Activated naive CD4-positive, alpha-beta T cell treated with anti-CD3 and anti-CD28 coated beads for 36 hours (primary cell): ENCODE measurements around the gene PTPRN2. TPM values are rescaled to one million over a fixed set of nuclear protein-coding genes. Genes with fewer than 3 reads are reported as not detected.
"Not testable (repeated sequence)": the region's sequence is repeated elsewhere in the genome, so short reads cannot be mapped to it uniquely, and the experiment has no call there.

Experiments used
- CTCF ChIA-PET: fragments of 350-600 bp; sonication (Branson Sonifier 250); formaldehyde crosslinking; loops from one replicate; lab custom pipeline; 2021; ENCODE audit warnings: antibody characterized with exemption; lab: Charles Lee
- DNase-seq: peaks from one replicate; pipeline ENCODE4 v3.0.0-alpha.2; 2020
- H3K27ac Mint-ChIP-seq: one replicate; pipeline ENCODE4 v1.8.0; 2021; ENCODE audit warnings: mild to moderate bottlenecking, mixed read lengths
- H3K27me3 Mint-ChIP-seq: one replicate; pipeline ENCODE4 v1.8.0; 2021; ENCODE audit warnings: low read depth, mixed read lengths
- H3K36me3 Mint-ChIP-seq: one replicate; pipeline ENCODE4 v1.8.0; 2021; ENCODE audit warnings: low read depth, mixed read lengths
- H3K4me1 Mint-ChIP-seq: one replicate; pipeline ENCODE4 v1.8.0; 2021; ENCODE audit warnings: low read depth, mixed read lengths
- H3K4me3 Mint-ChIP-seq: one replicate; pipeline ENCODE4 v1.8.0; 2021; ENCODE audit warnings: mild to moderate bottlenecking, moderate library complexity, mixed read lengths
- H3K9me3 Mint-ChIP-seq: one replicate; pipeline ENCODE4 v1.8.0; 2021; ENCODE audit warnings: mixed read lengths
- intact Hi-C: fragments of 100-400 bp; cut with micrococcal nuclease; formaldehyde crosslinking; loops from one replicate; pipeline ENCODE4 v1.15.1; 2023
- total RNA-seq, 2 experiments: library from RNA; stranded (reverse); gene quantifications; one replicate each; pipeline ENCODE4 v1.2.3, GENCODE V29; 2021

PTPRN2 gene
- total RNA-seq, 2 experiments from 2014 or later, result 0.54 to 0.62 TPM

DNA sequence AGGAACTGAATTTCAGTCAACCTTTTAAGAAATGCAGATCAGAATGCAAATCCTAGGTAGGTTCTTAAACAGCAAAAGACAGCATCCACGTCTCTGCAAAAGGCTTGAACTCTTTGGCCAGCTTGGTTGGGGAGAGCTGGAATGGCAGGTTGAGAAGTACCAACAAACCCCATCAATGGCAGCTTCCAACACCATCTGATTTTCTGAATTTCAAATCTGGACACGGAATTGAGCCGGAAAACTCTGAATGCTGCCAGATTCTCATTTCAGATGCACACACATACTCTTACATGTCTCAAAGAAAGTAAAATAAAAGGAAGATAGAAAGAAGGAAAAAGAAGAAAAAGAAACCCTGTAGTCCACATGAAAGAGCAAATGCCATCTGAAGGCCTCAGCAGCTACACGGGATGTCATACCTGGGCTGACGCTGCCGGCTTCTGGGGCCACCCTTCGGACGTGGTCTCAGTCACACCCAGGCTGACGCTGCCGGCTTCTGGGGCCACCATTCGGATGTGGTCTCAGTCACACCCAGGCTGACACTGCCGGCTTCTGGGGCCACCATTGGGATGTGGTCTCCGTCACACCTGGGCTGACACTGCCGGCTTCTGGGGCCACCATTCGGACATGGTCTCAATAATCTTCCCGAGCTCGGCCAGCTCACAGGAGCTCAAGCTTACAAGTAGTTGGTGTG, 165.3 kb downstream of the PTPRN2 start:
- intact Hi-C loops, result no loop called here
- Mint-ChIP-seq H3K27me3 (peaks cover 2% of the 10 kb centered on the region), H3K27ac (no peak overlapping the region), H3K4me1 (no peaks in the 10 kb centered on the region), H3K9me3 (peaks cover 13% of the 10 kb centered on the region), H3K36me3 (no peaks in the 10 kb centered on the region), H3K4me3 (no peak overlapping the region)
- CTCF ChIA-PET, result no interaction called here
- no peak for DNase-seq

- no peak overlapping the region for H3K27ac Mint-ChIP-seq
- intact Hi-C loops, result no loop called here
- no peaks in the 10 kb centered on the region for H3K36me3 Mint-ChIP-seq
- H3K4me1 Mint-ChIP-seq, result no peaks in the 10 kb centered on the region
- H3K4me3 Mint-ChIP-seq, result no peak overlapping the region
- no peak for DNase-seq
- peaks cover 2% of the 10 kb centered on the region for H3K27me3 Mint-ChIP-seq
- CTCF ChIA-PET, result no interaction called here
- H3K9me3 Mint-ChIP-seq, result peaks cover 13% of the 10 kb centered on the region
Measured at GRCh38 chr7:158421361-158421760, 166.3 kb downstream of the PTPRN2 start.

DNA sequence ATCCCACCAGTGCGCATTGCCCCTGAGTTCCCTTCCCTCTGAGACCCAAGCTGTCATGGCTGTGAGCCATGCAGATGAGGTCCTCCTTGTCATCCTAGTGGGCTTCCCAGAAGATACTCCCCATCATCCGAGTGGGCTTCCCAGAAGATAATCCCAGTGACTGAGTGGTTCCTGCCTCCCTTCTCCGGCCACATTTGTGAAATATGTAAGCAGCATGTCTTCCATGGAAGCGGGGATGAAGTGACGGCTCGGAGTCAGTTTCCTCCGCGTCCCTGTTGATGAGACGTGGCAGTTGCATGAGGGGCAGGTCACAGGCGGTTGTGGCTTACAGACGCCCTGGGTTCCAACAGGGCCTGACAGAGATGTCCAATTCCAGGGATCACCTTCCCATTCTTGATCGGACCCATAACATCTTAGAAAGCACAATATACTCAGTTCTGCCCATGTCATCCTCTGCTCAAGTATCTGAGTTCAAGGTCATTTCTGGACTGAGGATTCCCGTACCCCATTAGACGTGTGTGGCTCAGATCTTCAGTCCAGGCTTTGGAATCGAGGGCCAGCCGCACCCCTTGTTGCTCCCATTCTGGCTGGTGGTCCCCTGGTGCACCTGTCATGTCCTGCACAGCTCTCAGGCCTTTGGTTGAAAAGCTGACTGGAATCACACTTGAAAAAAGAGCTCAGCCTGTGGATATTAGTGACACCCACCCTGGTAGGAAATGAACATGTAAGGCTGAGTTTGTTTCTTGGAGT, 166.9 kb downstream of the PTPRN2 start:
- no peaks in the 10 kb centered on the region for H3K36me3 Mint-ChIP-seq
- no peak for DNase-seq
- CTCF ChIA-PET, result no interaction called here
- intact Hi-C loops, result no loop called here
- no peak overlapping the region for H3K4me3 Mint-ChIP-seq
- peaks cover 13% of the 10 kb centered on the region for H3K9me3 Mint-ChIP-seq
- H3K4me1 Mint-ChIP-seq, result no peaks in the 10 kb centered on the region
- H3K27me3 Mint-ChIP-seq, result peaks cover 2% of the 10 kb centered on the region
- no peak overlapping the region for H3K27ac Mint-ChIP-seq

DNA sequence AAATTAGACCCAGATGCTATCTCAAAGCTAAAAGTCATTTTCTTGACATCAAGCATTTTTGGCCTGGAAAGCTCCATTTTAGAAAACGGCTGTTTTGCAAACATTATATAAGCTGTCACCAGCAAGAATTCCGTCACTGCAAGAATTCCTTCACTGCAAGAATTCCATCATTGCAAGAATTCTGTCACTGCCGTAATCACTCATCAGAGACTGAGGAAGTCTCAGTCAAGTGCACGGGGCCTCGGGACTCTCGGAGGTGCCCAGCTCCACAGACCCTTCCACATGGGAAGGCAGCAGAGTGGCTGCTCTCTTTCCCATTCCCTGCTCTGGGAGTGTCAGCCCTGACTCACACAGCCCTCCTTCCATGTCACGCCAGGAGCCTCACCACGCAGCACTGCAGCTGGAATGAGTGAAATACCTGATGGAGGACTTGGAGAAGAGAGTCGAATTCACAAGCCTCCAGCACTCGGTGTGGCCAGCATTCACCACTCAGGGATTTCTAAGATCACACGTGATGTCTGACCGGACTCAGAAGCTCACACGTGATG, 168.3 kb downstream of the PTPRN2 start:
- Mint-ChIP-seq H3K4me3 (no peak overlapping the region), H3K36me3 (no peaks in the 10 kb centered on the region), H3K27me3 (peaks cover 2% of the 10 kb centered on the region), H3K4me1 (no peaks in the 10 kb centered on the region), H3K9me3 (peaks cover 13% of the 10 kb centered on the region), H3K27ac (no peak overlapping the region)
- CTCF ChIA-PET, result no interaction called here
- intact Hi-C loops, result no loop called here
- DNase-seq, result no peak

- H3K4me1 Mint-ChIP-seq, intact Hi-C loops, DNase-seq, H3K4me3 Mint-ChIP-seq, H3K27me3 Mint-ChIP-seq, H3K36me3 Mint-ChIP-seq, H3K27ac Mint-ChIP-seq, CTCF ChIA-PET: not testable (repeated sequence)
- peaks cover 13% of the 10 kb centered on the region for H3K9me3 Mint-ChIP-seq
Measured at GRCh38 chr7:158418395-158418794, 169.2 kb downstream of the PTPRN2 start.

DNA sequence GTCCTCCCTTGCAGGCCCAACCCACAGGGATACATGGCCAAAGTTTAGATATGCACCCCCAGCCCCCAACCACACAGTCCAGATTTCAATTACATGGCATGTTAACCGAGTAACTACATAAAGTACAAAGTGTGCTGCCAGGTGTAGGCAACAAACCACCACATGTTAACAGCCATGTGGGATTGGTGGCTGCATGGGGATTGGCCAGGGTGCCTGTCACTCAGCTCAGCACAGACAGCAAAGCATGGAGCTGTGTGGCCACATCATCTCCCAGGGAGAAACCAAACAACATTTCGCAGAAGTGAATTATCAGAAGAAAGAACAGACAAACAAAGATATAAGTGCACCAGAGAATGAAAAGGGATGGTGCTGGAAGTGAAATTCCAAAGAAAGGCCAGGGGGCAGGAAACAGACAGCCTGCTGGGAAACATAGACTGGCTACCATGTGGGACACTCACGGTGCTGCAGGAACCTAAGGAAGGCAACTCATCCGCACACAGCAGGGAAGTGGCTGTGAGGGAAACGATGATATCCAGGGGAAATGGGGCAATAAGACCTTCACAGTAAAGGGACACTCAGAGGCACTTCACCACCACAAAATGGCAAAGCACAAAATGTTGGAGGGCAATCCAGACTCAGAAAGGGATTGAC, 171.2 kb downstream of the PTPRN2 start:
- Mint-ChIP-seq H3K27me3 (peaks cover 3% of the 10 kb centered on the region), H3K36me3 (no peaks in the 10 kb centered on the region), H3K4me3 (no peak overlapping the region), H3K27ac (no peak overlapping the region), H3K4me1 (no peaks in the 10 kb centered on the region), H3K9me3 (peaks cover 13% of the 10 kb centered on the region)
- intact Hi-C loops, result no loop called here
- CTCF ChIA-PET, result no interaction called here
- no peak for DNase-seq

DNA sequence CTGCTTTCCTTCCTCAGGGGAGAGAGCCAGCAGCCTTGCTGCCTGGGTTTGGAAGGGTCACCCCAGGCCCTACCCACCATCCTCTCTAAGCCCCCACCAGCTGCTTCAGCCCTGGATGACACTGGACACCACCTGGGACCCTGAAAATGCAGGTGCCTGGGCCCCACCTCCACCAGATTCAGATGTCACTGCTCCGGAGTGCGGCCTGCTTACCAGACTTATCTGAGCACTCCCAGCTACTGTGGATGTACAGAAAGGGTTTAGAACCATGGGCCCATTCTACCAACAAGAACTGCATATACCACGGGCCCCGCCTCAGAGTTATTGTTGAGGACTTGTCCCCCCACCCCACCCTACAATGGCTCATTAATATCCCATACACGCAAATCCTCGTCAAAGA, 172.3 kb downstream of the PTPRN2 start:
- Mint-ChIP-seq H3K27ac (no peak overlapping the region), H3K36me3 (no peaks in the 10 kb centered on the region), H3K4me3 (no peak overlapping the region), H3K9me3 (peaks cover 13% of the 10 kb centered on the region), H3K4me1 (no peaks in the 10 kb centered on the region), H3K27me3 (peaks cover 3% of the 10 kb centered on the region)
- intact Hi-C loops, result no loop called here
- CTCF ChIA-PET, result no interaction called here
- DNase-seq, result no peak

DNA sequence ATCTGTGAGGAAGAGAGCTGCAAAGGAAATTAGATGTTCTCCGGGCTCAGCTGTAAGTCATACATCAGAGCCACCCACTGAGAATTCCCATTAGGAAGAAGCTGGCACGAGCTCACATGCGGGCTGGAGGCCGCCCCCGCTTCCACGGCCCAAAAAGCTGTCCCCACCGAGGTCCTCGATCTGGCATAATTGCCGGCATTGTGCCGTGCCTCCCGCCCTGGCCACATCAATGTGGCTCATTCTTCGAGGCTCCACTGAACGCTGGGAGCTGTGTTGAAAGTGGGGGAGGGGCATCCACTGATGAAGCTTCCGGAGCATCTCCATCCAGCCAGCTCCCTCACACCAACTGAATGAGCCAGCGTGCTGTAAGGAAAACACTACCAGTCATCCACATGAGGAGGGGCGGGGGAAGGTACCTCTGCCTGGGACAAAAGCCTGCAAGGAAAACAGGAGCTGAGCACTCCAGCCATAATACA, 173.1 kb downstream of the PTPRN2 start:
- no peak overlapping the region for H3K4me3 Mint-ChIP-seq
- no peaks in the 10 kb centered on the region for H3K36me3 Mint-ChIP-seq
- CTCF ChIA-PET, result no interaction called here
- peaks cover 3% of the 10 kb centered on the region for H3K27me3 Mint-ChIP-seq
- H3K27ac Mint-ChIP-seq, result no peak overlapping the region
- peaks cover 13% of the 10 kb centered on the region for H3K9me3 Mint-ChIP-seq
- no peaks in the 10 kb centered on the region for H3K4me1 Mint-ChIP-seq
- no peak for DNase-seq
- intact Hi-C loops, result no loop called here

DNA sequence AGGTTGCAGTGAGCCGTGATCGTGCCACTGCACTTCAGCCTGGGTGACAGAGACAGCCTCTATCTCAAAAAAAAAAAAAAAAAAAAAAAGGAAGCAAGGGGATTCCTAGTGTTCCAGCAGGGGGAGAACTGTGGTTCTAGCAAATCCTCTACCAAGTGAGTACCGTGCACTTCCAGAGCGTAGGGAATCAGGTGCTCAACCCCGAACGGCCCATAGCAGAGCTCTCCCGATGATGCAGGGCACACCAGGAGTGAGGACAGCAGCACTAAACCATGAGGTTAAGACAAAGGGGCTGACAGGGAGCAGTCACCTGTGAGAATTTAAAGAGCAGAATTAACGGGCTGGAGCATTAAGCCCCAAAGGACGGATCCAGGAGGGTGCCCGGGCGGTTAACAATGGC, 173.6 kb downstream of the PTPRN2 start:
- Mint-ChIP-seq H3K9me3 (peaks cover 13% of the 10 kb centered on the region), H3K27me3 (peaks cover 3% of the 10 kb centered on the region), H3K4me3 (no peak overlapping the region), H3K4me1 (no peaks in the 10 kb centered on the region), H3K27ac (no peak overlapping the region), H3K36me3 (no peaks in the 10 kb centered on the region)
- DNase-seq, result no peak
- intact Hi-C loops, result no loop called here
- CTCF ChIA-PET, result no interaction called here

DNA sequence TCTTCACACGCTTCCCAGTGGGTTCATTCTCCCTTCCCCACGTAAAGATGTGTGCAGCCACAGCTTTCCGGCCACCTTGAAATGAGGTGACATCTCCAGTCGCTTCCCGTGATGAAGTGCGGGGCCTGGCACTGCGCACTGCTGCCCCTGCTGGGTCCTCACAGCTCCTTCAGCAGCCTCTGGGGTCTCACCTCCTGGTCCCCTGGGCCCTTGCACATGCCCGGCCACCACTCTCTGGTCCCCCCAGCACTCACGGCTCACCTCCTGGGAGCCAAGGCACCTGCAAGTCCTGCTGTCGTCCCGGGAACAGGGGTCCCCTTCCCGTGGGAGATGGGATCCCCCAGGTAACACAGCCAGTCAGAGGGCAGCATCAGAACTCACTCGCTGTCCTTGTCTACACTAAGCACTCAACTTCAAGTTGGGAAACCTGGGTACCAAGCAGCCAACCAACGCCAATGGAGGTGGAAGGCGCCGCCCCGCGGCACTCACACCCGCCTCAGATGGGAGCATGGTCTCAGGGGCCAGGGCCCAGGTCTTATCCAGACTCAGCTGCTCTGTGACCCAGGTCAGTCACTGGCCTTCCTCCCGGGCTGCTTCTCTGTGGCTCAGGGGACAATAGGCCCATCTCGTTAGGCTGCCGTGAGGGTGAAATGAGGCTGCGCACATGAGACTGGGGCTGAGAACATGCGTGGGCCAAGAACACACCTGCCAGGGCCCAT, 176.2 kb downstream of the PTPRN2 start:
- Mint-ChIP-seq H3K9me3 (no peaks in the 10 kb centered on the region), H3K27me3 (peaks cover 3% of the 10 kb centered on the region), H3K27ac (no peak overlapping the region), H3K4me1 (no peaks in the 10 kb centered on the region), H3K36me3 (no peaks in the 10 kb centered on the region), H3K4me3 (no peak overlapping the region)
- DNase-seq, result no peak
- CTCF ChIA-PET, result no interaction called here
- intact Hi-C loops, result no loop called here

DNA sequence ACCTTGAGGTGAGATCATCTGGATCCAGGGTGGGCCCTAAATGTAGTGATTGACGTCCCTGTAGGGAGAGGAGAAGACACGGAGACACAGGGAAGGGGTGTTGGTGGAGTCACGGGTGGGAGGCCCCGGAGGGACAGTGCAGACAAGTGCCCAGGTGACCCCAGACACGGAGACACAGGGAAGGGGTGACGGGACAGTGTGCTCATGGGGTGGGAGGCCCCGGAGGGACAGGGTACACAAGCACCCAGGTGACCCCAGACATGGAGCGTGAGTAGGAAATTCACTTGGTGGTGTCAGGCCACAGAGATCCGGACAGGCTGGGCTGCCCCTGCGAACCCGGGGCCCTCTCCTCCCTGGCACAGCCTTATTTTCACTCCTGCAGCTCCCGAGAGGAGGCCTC, 176.9 kb downstream of the PTPRN2 start:
- intact Hi-C loops, result no loop called here
- H3K4me1 Mint-ChIP-seq, result no peaks in the 10 kb centered on the region
- CTCF ChIA-PET, result no interaction called here
- no peaks in the 10 kb centered on the region for H3K36me3 Mint-ChIP-seq
- peaks cover 3% of the 10 kb centered on the region for H3K27me3 Mint-ChIP-seq
- H3K4me3 Mint-ChIP-seq, result no peak overlapping the region
- H3K9me3 Mint-ChIP-seq, result no peaks in the 10 kb centered on the region
- no peak overlapping the region for H3K27ac Mint-ChIP-seq
- no peak for DNase-seq

DNA sequence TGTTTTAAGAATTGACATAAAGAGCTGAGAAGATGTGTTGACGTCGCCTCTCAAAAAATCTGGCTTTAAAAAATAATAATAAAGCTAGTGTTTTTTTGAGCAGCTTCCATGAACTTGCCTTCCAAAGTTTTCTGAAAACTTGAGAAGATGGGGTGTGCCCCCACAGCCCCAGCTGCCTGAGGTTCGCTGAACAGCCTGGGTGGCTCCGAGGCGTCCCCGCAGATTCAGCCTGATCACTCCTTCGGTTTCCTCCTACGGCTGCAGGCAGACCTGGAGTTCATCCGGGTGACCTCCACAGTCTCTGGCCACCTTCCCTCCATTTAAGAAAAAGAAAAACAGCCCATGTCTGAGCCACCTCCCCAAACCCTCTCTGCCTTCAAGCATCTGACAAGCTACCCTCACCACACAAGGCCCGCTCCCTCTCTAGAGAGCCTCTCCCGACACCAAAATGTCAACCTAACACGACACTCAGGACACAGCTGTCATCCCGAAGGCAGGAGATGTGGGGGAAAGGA, 177.8 kb downstream of the PTPRN2 start:
- no peaks in the 10 kb centered on the region for H3K4me1 Mint-ChIP-seq

More for the DNA sequence above, 177.8 kb downstream of the PTPRN2 start:
- Mint-ChIP-seq H3K36me3 (no peaks in the 10 kb centered on the region), H3K27me3 (peaks cover 3% of the 10 kb centered on the region), H3K9me3 (no peaks in the 10 kb centered on the region), H3K4me3 (no peak overlapping the region), H3K27ac (no peak overlapping the region)
- CTCF ChIA-PET, result interaction anchor here (0.5 to 0.9 kb wide), 3 partner anchors 56 to 1276 kb away, joined by 3 to 4 read pairs (median 3); no protein-coding TSS in a partner anchor
- intact Hi-C loops, result no loop called here
- no peak for DNase-seq
